Retina (tissue), 1 donor: Measurements from ENCODE around the gene MAP3K7.
"Not testable (repeated sequence)": the region's sequence is repeated elsewhere in the genome, so short reads cannot be mapped to it uniquely, and the experiment has no call there.

Source experiments
- DNase-seq: peaks from one replicate; pipeline ENCODE4 v3.0.0-alpha.2; 2016

Gene MAP3K7

DNA sequence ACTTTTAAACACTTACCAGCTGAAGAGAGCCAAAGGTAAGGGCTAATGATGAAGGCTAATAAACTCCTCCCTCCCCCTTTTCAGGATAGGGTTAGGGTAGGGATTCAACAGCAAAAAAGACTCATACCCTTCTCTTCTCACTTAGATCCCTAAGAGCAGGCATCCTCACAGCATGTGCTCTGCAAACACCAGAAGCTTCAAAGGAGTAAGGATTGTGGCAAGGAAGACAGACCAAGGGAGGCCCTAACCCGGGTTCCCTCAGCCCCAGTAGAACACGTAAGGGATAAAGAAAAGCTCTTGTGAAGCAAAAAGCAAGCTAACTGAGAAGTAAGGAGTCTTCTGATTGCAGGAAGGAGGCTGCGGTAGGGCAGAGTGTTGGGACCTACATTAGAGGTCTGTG is 11.6 kb downstream of the MAP3K7 start:
- no peak for DNase-seq

DNA sequence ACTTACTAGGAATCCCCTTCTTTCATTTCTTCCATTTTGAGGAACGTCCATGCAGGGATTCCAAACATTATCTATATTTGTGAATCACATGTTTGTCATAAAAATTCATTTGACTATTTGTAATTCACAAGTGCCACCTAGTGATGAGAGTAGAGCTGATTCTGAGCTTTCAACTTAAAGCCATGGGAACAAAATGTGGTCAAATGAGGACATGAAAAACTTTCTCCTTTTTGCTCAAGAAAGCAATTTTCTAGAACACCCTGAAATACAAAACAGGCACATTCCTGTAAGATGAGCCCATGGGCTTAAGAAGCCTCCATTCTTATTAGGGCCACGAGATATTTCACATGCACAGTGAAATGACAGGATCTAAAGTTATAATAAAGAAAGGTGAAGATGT is 12.3 kb downstream of the MAP3K7 start:
- no peak for DNase-seq

DNA sequence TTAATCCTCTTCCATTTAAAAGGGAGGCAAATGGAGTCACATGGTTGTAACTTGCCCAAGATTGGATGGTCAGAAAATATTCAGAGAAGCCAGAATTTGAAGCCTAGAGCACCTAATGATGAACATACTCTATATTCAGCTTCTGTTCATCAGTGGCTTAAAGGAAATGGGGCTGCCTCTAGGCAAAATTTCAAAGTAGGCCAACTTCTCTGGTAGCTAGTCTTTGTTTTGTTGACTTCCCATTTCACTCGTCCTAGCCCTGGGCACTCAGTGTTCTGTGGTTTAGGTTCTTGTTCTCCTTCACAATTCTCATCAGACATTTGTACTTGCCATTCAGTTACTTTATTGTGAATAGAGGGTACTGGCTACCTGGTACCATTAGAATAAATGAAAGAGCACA is 13.2 kb downstream of the MAP3K7 start:
- DNase-seq = no peak

DNA sequence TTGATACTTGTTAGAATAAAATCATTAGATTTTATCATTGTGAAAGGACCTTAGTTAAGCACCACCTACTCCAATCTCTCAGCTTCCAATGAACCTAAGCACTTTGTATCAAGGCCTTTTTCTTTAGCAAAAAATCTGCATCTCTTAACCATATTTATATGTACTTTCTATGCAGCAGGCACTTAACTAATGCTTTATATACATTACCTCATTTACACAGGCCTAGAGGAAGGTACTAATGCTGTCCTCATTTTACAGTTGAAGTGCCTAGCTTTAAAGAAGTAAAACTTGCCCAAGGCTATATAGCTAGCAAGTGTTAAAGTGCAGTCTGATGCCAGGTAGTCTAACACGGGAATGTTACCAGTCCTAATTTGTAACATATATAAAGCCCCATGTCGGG is 14.0 kb downstream of the MAP3K7 start:
- DNase-seq = no peak

DNA sequence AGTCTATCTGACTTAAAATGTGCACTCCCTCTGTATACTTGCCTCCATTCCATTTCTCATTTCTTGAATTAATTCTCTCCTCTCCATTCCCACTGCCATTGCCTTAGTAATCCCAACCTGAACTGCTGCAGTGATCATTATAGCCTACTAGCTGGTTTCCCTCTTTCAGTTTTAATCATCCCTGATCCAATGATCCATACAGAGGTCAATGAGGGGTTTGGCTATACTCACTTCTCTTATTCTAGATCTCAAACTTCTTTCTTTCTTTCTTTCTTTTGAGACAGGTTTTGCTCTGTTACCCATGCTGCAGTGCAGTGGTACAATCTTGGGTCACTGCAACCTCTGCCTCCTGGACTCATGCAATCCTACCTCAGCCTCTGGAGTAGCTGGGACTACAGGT is 17.6 kb downstream of the MAP3K7 start:
- DNase-seq = no peak

DNA sequence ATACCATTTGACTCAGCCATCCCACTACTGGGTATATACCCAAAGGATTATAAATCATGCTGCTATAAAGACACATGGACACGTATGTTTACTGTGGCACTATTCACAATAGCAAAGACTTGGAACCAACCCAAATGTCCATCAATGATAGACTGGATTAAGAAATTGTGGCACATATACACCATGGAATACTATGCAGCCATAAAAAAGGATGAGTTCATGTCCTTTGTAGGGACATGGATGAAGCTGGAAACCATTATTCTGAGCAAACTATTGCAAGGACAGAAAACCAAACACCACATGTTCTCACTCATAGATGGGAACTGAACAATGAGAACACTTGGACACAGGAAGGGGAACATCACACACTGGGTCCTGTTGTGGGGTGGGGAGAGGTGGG is 19.2 kb downstream of the MAP3K7 start:
- not testable (repeated sequence) for DNase-seq

DNA sequence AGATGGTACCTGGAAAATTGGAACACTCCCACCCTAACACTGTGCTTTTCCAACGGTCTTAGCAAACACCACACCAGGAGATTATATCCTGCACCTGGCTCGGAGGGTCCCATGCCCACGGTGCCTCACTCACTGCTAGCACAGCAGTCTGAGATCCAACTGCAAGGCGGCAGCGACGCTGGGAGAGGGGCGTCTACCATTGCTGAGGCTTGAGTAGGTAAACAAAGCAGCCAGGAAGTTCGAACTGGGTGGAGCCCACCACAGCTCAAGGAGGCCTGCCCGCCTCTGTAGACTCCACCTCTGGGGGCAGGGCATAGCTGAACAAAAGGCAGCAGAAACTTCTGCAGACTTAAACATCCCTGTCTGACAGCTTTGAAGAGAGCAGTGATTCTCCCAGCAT is 24.5 kb downstream of the MAP3K7 start:
- DNase-seq = not testable (repeated sequence)

DNA sequence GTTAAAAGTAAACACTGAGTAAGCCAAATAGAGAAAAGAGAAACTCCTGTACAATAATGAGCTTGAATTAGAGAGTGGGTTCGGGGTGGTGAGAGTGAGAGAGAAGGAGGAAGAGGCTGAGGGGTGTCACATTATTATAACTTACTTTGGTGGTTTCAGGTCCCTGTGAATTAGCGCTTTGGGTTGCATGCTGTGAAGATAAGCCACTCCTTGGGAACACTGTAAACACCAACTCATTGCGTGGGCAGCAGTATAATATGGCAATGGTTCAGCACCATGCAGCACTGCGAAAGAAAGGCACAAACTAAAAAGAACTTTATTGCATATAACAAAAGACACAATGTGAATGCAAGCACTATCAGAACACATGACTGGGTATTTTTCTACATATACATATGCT is 26.9 kb downstream of the MAP3K7 start:
- DNase-seq = no peak

DNA sequence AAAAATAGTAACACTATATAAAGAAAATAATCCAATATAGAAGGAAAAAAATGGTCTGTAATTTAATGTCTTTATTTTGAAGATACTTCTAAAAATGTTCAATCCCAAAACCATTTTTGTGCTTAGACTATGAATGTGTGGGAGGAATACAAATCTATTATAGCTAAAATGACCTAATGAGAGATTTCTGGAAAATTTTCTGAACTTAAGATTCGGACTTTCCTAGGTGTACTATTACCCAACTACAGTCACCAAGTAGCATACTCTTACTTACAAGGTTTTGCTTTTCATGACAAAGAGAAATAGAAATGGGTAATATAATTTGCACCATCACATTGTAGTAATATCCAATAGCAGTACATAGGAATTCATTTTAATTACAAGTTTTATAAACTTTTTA is 29.9 kb downstream of the MAP3K7 start:
- DNase-seq = no peak

DNA sequence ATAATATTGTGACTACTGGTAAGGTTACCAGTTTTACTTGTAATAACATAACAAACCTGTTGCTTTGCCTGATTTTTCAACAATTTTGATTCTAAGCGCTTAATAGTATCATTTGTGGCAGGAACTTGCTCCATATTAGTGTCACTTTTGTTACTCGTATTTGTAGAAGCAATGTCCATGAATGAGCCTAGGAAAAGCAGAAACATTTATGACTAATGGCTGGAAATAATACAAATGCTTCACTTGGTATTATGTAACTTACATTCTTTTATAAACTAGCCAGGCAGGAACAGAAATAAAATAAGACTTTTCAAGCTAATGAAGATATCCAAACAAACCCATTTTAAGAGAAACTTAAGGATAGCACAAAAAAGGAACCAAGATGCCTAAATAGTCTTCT is 38.9 kb downstream of the MAP3K7 start:
- DNase-seq = no peak

DNA sequence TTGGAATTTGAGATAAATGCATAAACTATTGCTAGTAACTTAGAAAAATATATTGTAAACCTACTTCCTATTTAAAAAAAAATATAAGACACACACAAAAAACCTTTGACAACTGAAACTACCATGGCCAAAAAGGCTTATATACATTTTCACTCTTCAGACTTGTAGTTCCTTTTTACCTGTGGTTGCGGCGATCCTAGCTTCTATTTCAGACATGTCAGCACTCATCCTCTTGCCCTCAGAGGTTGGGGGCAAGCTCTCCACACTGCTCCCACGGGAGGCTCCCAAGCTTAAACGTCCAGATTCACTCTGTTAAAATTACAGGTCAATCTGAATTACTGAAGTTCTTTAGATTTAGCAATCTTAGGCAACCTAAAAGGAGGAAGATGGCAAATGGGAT is 39.8 kb downstream of the MAP3K7 start:
- DNase-seq = no peak

DNA sequence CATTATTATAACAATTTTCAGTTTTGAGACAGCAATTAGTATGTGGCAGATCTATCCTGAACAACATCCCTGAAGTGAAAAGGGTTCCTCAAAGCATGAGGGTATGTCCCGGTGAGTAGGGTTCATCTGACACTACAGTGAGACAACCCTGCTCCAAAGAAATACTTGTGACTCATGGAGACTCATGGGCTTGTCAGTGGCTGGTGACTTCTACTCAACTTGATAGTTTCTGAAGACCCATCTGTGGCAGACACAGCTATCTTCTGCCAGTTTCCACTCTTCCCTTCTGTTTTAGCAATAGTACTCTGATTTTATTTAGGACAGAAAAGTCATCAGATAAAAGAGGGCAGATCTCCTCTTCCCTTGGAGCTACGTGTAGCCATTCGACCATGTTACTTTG is 41.4 kb downstream of the MAP3K7 start:
- DNase-seq = no peak

DNA sequence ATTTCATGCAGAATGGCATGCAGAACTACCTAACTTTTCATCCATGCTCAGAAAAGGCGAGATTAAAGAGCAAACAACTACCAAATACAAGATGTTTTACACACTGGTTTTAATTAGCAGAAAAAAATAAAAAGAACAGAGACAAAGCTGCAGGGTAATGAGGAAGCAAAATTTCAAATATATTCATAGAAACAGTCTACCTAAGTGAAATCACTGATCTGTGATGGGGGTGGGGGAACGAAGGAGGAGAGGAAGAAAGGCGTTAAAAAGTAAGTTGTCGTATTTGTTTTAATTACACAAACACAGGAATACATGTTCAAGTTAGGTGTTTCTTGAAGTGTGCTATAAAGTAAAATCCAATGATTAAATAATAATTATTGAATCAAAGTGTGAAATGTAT is 42.1 kb downstream of the MAP3K7 start:
- no peak for DNase-seq

DNA sequence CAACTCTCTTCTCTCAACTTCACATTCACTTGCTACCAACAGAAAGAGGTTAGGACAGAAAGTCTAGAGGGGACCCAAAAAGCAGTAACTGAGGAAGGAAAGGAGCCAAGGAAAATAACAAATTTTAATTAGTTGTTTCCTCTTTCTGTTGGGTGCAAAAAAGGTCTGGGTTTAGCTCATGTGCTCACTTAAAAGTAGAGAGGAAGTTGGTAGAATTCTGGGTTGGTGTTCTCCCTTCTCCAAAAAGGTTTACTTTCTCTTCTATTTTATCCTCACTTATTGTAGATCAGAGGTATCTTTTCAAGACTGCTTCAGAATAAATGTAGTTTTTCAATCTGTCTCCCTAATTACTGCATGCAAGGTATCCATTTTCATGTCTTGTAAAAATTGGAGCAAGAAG is 42.8 kb downstream of the MAP3K7 start:
- no peak for DNase-seq

DNA sequence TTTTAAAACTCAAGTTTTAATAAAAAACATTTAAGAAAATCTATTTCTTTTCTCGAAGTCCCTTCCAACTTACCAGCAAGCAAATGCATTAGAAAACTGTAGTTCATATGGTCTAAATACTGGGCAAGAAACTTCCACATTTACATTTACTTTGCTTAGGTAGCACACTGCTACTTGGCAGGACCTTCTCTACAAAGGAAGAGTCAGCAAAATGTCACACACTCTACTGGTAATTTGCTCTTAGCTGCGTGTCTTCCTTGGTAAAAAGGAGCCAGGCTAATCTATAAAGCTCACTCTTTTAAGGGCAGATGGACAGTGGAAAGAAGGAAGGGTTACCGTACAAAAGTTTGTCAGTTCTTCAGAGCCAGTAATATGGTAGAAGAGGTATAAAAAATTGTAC is 45.7 kb downstream of the MAP3K7 start:
- DNase-seq = no peak

DNA sequence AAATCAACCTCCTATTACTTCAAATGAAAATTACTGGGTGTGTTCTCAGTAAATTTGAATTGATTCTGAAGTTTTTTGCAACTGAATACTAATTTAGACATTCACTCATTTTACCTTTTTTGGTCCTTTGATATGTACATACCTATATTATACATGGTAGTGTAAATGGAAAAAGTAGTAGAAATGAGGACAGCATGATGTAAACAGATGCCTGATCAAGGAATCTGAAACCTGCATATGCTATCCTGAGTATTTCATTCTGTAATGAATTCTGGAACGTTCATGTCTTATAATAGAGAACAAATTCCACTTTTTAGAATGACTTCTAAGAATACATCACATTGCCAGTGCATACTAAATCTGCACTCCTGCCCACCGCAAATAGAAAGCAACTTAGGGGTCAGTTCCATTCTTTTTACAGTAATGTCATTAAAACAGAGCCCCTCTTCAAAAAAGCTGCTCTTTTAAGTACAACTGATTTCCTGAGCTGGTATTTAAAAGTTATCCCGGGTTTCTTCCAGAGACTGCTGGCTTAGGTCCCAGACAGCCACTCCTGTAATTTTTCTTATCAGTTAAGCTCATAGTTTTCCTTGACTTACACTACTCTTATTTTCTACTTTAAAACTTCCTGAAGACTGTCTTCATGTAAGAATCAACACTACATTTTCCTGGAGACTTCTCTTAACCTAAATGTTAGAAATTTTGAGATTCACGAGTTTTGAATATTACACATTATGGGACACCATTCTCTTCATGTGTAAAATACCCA is 48.4 kb downstream of the MAP3K7 start:
- no peak for DNase-seq

DNA sequence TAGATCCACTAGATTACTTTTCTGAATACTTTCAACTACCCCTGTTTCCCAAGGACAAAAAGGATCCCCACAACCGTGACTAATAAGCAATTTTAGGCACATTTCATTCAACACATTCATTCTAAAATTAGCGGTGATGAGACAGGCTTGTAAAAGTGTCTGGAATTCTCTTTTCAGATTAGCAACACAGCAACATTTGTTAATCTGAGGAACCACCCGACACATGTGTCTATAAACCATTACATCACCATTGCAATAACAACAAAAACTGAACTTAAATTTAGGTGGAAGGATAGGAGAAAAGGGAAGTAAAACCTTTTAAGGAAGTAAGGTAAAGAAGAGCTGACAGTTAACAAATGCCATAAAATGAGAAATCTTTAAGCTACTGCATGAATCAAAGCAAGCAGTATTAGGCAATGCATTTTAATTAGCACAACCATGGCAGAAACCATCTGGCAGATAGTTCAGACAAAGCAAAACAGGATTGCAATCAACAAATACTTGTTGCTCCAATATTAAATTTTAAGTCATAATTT is 49.1 kb downstream of the MAP3K7 start:
- peak; percentile 9 for DNase-seq

DNA sequence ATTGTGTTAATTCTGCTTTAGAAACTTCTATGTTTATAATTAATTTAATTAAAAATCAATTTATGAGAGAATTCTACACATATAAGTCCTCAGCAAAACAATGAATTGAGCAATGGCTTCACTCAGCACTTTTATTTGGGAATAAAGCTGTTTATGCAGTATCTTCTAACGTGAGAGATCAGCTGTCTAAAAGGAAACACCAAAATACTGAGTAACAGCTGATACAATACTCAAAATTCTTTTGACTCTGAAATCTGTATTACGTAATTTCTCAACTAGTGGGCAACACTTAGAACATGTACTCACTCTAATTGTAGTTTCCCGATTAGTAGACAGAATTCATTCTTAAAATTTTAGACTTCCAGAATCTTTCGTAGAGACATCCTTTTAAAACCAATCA is 49.8 kb downstream of the MAP3K7 start:
- DNase-seq = no peak

DNA sequence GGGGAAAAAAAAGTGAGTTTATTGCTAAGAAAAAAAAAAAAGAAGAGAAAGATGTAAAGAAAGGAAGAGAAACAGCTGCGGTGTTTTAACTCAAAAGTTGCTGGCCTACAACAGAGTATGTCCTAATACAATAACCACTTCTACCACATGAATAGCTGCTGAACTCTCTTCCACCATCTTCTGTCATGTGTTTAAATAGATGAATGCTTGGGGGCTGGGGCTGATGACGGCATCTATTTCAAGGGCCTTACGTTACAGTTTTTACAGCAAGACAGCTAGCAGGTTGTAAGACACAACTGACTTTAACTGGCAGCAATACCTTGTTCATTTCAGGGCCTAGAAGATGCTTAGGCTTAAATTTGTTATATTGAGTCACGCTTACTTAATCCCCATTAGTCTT is 50.4 kb downstream of the MAP3K7 start:
- DNase-seq = no peak

DNA sequence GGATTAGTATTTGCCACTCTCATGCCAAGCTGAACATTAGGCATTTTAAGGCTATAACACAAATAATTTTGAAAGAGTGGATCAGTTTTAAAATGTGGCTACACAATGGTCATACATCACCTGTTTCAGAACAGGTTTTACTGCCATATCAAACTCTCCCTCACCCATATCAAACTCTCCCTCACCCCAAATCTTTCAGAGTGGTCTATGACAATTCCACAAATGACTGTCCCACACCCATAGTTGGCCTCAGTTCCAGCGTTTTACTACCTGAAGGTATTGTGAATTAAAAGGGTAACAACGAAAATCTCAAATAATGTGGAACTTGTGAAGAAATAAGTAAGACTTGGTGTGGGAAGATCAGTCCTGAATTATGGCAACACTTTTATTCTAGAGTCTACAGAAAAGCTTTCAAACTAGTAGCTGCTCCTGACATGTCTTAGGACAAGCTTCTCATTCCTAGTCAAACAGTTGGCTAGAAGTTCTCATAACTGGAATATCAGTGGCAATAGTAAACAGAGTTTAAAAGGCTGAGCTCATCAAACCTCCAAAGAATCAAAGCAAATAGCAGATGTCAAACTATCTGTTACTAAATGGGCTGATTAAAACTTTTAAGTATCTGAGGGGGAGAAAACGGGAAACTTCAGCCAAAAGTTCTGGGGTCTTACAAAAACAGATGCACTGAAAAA is 52.4 kb downstream of the MAP3K7 start:
- no peak for DNase-seq

DNA sequence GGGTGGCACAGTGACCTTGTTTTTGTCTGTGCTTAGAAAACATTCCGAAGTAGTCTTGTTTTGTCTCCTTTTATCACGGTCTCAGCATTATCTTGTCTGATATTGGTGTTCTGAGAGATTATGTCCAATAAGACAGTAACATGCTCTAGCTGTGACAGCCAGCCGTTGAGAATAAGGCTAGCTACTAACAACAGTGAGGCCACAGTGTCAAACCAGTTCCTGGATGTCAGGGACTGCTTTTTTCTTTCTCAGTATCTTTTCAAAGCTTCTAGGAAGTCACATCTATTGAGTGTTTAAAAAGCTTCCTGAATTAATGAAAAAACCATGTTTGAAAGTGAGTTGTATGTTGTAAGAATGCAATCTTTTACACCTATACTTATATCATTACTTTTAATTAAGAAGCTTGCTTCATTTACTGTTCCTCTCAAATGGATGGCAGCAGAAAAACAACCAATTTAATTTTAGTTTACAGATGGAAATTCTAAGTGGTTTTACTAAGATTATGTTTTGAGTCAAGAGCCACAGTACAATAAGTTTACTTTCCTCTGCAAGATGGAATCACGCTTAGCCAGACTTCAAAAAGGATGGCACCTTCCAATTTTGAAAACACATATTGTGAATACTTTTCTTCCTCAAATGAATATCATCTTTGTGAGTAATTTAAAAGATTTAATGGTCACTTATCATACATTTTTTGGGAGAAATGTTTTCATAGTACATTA is 53.1 kb downstream of the MAP3K7 start:
- DNase-seq = no peak

DNA sequence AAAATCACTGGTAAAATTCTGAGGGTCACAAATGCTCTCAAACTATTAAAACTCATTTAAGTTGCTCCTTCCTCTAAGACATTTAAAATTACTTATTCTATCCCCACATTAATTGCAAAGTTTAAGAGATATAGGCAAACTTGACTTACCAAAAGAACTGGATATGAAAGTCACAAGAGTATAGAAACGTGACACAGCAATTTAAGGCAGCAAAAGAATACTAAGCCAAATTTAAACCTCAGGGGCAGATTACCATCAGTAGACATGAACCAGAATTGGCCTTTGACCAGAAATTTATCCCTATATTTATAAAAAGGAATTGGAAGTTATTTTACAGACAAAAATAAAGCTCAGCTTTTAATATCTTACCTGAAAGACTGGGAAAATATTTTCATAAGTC is 56.0 kb downstream of the MAP3K7 start:
- DNase-seq = no peak

DNA sequence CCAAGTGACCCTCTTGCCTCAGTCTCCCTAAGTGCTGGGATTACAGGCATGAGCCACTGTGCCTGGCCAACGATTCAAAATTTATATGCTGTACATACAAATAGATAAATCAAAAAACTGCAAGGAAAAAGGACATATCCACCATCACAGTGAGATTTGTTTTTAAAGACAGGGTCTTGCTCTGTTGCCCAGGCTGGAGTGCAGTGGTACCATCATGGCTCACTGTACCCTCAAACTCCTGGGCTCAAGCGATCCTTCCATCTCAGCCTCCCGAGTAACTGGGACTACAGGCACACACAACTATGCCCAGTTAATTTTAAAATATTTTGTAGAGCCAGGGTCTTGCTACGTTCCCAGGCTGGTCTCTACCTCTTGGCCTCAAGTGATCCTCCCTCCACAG is 61.5 kb downstream of the MAP3K7 start:
- DNase-seq = no peak

DNA sequence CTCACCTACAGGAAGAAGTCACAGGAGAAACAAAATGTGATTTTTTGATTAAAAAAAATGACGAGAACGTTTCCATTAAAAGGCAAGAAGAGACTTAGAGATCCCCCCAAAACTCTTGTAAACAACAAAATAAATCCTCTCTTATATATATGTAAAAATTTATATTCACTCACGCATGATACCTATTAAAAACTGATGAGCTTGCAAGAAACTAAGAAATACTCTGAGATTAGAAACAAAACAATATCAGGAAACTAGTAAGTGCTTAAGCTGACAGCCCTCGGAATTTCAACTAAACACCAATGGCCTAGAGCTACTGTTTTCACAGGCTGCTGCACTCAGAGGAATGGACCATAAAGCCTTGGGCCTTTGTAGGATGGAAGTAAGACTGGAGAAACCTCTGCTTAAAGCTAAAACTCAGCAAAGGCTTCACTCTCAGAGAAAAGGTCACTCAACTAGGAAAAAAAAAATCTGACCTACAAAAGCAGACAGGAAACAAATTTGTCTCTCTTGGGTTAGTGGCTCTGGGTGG is 63.0 kb downstream of the MAP3K7 start:
- no peak for DNase-seq
